Stimulated activated CD4-positive, alpha-beta T cell treated with anti-CD3 and anti-CD28 coated beads, Interleukin-12 subunit alpha, Interleukin-12 subunit beta, amount 100 ng/mL, for 48 hours (primary cell): ENCODE results near the gene ATXN7L1.

Experiments
- DNase-seq, 3 donors: peaks; one replicate each; pipeline ENCODE4 v3.0.0-alpha.2; 2020; ENCODE audit warnings: low read depth in 2 of 3, low spot score in 1 of 3

Gene ATXN7L1

GRCh38 chr7:105651798-105652197, 224.6 kb downstream of the ATXN7L1 start:
- DNase-seq, result no peak

GRCh38 chr7:105650382-105650970, 225.9 kb downstream of the ATXN7L1 start:
- no peak for DNase-seq

DNA sequence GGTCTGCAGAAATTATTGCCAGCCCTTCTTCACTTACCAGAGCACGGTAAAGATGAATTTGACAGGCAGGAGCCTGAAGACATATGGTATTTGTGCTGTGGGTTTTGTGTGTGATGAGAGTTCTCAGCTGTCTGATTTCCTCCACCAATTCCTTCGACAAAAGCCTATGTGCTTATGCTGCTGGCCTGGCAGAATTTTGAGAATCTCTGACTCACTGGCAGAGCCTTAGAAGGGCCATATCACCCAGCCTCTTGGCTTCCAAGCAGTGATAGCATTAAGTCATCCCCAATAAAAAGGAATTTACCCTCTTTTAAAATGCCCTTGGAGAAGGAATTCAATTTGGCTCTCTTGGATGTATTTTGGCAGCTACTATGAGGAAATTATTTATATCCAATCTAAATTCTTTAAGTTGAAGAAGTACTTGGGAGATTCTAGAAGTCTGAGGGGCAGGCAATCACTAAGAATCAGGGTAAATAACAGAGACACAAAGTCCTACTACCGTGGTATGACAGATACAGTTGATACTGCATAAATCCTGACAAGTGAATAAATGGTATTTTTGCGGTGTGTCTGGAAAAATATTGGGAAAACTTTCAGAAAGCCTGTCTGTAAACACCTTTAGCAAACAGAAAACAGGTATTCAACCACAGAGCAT, 226.5 kb downstream of the ATXN7L1 start:
- no peak for DNase-seq

GRCh38 chr7:105648561-105649401, 227.6 kb downstream of the ATXN7L1 start:
- no peak for DNase-seq

- DNase-seq, result no peak
These were observed 228.8 kb downstream of the ATXN7L1 start for GRCh38 chr7:105647591-105647990.

GRCh38 chr7:105644937-105645336, 231.5 kb downstream of the ATXN7L1 start:
- no peak for DNase-seq

DNA sequence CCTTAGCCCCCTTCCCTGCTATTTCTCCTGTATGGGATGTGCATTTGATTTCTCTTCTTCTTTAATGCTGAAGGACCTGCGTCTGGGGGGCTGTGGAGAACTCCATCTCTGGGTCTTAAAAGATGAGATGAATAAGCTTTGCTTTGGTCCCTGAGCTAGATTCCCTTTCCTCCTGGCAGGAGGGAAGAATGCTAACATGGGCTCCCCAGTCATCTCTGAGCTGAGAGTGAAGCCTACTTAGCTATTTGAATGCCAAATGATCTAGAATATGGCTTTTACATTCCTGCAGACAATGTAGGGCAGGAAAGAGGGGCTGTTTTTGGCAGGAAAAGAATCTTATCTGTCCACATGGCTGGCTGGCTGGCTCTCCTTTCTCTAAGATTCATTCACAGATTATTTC, 232.5 kb downstream of the ATXN7L1 start:
- DNase-seq, result no peak

GRCh38 chr7:105643384-105643783, 233.0 kb downstream of the ATXN7L1 start:
- DNase-seq, result no peak

DNA sequence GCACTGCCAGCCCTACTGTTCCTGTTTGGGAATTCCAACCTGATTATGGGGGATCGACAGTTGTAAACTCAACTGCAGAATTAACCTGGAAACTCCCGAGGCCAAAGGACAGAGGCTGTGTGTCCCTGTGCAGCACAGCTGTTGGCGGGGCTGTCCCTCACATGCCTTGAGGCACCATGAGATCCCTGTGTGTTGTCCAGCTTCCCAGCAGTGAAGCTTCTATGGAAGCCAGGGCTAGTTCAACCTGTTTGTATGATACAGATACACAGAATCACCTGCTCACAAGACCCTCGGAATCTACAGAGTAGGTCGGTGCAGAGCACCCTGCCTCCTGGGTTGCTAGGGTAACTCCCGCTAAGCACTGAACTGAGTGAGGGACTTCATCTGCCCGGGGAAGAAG, 234.1 kb downstream of the ATXN7L1 start:
- DNase-seq, result no peak

GRCh38 chr7:105640956-105641810, 235.2 kb downstream of the ATXN7L1 start:
- DNase-seq, result no peak

- DNase-seq, result no peak
These were observed 236.5 kb downstream of the ATXN7L1 start for GRCh38 chr7:105639667-105640493.

- DNase-seq, result no peak
These were observed 237.4 kb downstream of the ATXN7L1 start for GRCh38 chr7:105638902-105639495.

DNA sequence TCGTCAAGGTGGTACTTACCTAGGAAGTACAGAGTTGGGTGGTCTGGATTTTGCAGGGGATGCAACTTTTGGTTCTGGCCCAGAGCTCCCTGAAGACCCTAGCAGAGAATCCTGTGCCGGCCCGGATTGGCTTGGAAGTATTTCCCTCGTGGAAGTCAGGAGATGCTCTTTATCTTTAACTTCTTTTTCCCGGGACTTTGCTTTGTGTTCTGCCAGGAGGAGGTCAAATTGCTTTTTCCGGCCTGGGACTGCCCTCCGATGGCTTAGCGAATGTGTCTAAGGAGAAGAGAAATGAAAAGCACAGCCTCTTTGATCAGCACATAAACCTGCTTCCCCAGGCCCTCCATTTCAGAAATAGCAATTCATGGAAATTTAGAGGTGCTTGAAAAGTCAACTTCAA, 238.1 kb downstream of the ATXN7L1 start:
- no peak for DNase-seq

- DNase-seq, result no peak
These were observed 238.6 kb downstream of the ATXN7L1 start for GRCh38 chr7:105637755-105638154.

DNA sequence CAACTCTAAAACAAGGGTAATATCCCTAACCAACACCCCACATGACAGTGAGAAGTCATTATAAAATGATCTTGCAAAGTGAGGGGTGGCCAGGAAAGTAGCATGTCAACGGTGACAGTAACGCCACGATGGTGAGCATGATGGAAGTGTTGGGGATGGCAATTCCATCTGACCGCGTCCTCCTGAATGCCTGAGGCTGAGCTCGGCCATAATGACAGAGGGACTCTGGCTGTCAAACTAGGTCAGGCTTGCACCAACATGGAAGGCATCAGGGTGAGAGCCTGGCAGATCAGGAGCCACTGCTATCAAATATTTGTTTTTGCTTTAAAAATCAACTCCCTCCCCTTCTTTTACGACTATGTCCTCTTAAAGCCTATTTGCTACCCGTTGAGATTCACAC, 239.4 kb downstream of the ATXN7L1 start:
- DNase-seq, result no peak

GRCh38 chr7:105635197-105635596, 241.2 kb downstream of the ATXN7L1 start:
- no peak for DNase-seq

DNA sequence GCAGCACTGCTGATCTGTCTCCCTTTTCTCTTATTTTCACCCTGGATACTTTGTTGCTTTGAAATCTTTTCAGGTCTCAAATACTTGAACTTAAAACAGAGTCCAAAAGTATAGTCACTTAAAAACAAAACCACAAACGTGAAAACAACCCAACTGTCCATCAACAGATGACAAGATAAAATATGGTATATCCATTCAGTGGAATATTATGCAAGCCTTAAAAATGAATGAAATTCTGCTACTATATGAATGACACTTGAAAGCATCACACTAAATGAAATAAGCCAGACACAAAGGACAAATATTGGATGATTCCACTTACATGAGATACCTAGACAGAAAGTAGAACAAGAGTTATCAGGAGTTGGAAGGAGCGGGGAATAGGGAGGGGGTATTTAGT, 250.4 kb downstream of the ATXN7L1 start:
- no peak for DNase-seq

DNA sequence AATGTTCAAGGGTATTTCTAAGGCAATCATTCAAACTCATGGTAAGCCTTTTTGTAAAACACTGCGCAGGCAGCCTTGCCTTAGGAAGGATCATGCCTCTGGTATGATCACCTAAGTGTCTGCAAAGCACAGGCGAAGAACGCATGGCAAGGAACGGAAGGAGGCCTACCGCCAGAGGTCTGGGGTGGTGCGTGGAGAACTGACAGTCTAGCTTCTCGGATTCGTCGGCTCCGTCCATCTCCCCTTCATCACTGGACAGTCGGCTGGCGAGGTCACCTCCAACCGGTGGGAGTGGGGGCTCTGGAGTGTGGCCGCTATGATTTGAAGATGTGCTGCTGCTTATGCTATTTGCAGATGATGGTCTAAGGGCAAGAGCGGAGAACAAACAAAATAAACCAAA, 252.5 kb downstream of the ATXN7L1 start:
- DNase-seq, result no peak

- no peak for DNase-seq
These were observed 253.0 kb downstream of the ATXN7L1 start for GRCh38 chr7:105623378-105623777.

DNA sequence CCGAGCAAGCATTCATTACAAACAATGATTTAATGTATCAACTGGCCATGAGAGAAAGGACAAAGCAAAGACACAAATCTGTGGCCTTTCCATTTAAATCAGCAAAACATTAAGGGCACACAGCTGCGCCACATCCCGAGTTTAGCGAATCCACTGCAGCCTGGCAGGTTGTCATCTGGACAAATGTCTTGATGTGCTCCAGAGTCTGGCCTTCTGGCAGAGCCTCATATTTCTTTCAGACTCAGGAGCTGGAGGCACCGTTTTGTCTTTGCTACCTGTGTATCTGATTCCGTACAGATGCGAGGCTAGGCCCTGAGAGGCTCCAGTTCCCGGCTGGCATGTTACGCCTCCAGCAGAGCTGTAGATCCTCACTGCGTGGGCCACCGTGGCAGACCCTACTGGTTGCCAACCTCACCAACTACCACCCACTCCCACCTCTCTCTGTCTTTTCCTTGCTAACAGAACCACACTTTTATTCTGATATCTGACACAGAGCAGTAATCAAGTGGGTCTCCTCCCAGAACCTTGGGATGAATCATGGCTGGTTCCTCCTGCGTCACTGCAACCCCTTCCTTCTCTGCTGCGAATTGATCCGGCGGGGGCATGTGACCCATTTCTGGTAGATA, 254.2 kb downstream of the ATXN7L1 start:
- no peak for DNase-seq
